ENCODE data around the gene CMBL. TPM values are rescaled to one million over a fixed set of nuclear protein-coding genes. Genes with fewer than 3 reads are reported as not detected.

The CMBL gene
- total RNA-seq, 2 donors from 2014 or later: 11.2 to 20.3 TPM

DNA sequence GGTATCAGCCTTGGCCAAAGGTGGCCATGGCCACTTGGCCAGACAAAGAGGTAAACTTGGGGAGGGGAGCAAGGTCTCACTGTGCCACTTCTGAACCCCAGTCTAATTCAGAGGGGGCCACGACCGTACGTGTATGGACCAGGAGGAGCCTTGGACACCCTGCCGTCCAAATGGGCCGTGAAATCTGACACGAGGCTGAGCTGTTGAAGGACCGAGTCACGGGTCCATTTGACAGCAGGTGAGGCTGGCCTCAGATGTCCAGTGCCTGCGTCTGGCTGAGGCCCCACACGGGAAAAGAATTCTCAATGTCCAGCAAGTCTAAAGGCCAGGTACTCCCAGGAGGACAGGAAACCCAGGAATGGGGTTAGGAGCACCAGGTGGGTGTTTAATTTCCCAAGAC, 17.7 kb downstream of the CMBL start:
- intact Hi-C loops (cut with DNase I): loop anchor here (1.0 to 10.0 kb wide), 4 partner anchors 40 to 337 kb away; partner anchors contain the start of genes CCT5 and MARCHF6
- no peak overlapping the region for H3K27ac ChIP-seq
- H3K9me3 ChIP-seq: no peaks in the 10 kb centered on the region
- TF ChIP-seq POLR2A (IDR thresholded peaks at IDR 0.05): no peak
- TF ChIP-seq POLR2AphosphoS5 (IDR thresholded peaks at IDR 0.05): no peak
- TF ChIP-seq, protein P1, sequence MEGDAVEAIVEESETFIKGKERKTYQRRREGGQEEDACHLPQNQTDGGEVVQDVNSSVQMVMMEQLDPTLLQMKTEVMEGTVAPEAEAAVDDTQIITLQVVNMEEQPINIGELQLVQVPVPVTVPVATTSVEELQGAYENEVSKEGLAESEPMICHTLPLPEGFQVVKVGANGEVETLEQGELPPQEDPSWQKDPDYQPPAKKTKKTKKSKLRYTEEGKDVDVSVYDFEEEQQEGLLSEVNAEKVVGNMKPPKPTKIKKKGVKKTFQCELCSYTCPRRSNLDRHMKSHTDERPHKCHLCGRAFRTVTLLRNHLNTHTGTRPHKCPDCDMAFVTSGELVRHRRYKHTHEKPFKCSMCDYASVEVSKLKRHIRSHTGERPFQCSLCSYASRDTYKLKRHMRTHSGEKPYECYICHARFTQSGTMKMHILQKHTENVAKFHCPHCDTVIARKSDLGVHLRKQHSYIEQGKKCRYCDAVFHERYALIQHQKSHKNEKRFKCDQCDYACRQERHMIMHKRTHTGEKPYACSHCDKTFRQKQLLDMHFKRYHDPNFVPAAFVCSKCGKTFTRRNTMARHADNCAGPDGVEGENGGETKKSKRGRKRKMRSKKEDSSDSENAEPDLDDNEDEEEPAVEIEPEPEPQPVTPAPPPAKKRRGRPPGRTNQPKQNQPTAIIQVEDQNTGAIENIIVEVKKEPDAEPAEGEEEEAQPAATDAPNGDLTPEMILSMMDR (IDR thresholded peaks at IDR 0.05): no peak
- no peaks in the 10 kb centered on the region for H3K27me3 ChIP-seq (replicated peaks; ENCODE audit: insufficient read depth)
- no peak for DNase-seq (ENCODE audit: low spot score)
- no peaks in the 10 kb centered on the region for H3K36me3 ChIP-seq
- no peak overlapping the region for H3K4me3 ChIP-seq
- no peaks in the 10 kb centered on the region for H3K4me1 ChIP-seq (replicated peaks)
- 92% methylated on average over 10 of the region's 10 CpGs for WGBS

DNA sequence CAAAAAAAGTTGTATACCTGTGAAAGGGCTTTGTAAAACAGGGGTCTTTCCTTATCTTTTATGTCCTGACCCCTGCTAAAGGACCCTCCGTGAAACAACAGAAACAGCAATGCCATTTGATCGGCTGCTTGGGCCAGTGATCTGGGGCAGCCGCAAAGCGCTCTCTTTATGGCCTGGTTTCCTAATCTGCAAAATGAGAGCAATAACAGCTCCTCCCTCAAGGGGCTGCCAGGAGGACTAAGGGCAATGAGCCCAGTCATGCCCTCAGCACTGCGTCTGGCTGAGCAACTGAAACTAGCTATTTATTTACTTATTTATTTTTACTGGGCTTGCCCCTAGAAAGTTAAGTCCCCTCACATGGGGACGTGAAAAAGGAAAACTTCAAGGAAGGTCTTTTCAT, 18.3 kb downstream of the CMBL start:
- Histone ChIP-seq H3K27me3 (replicated peaks; ENCODE audit: insufficient read depth) (no peaks in the 10 kb centered on the region), H3K36me3 (no peaks in the 10 kb centered on the region), H3K4me1 (replicated peaks) (no peaks in the 10 kb centered on the region), H3K27ac (no peak overlapping the region), H3K9me3 (no peaks in the 10 kb centered on the region), H3K4me3 (no peak overlapping the region)
- TF ChIP-seq, protein P1 (IDR thresholded peaks at IDR 0.05): peak in 1 of 4 experiments; percentile 20
- TF ChIP-seq POLR2A (IDR thresholded peaks at IDR 0.05) (no peak), POLR2AphosphoS5 (IDR thresholded peaks at IDR 0.05) (peak; percentile 24)
- DNase-seq (ENCODE audit: low spot score): peak; percentile 13
- WGBS: 46% methylated on average over 6 of the region's 6 CpGs
- intact Hi-C loops (cut with DNase I): loop anchor here (1.0 to 10.0 kb wide), 4 partner anchors 39 to 338 kb away; partner anchors contain the start of genes CCT5 and MARCHF6

DNA sequence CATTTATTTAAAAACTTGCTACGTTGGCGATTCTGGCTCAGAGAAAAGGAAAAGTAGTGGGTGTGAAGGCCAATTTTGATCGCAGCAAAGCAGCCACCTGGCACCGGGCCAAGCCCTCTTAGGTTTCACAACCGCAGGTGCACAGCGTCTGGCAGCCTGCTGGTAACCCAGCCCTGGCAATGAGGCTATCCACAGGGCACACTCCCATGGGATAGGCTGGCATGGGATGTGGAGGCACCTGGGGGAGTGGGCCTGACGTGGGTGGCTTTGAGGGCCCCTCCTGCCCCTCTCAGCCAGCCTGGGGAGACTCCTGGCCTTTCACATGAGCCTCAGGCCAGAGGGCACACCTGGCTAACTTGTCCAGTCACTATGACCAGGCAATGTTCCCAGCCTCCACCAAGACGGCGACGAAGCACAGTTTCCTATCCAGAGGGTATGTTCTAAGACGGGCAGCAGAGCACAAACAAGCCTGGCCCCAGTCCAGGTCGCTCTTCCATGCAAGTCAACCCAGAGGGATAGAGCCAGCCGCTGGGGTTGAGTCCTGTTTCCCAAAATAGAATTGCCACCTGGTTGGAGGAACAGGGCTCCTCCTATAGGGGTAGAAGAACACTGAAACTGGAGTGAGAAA, 19.0 kb downstream of the CMBL start:
- no peaks in the 10 kb centered on the region for H3K9me3 ChIP-seq
- H3K36me3 ChIP-seq: no peaks in the 10 kb centered on the region
- peak; percentile 71 for DNase-seq (ENCODE audit: low spot score)
- TF ChIP-seq, protein P1 (IDR thresholded peaks at IDR 0.05): no peak
- TF ChIP-seq POLR2AphosphoS5 (IDR thresholded peaks at IDR 0.05) (peak; percentile 22), POLR2A (IDR thresholded peaks at IDR 0.05) (no peak)
- no peak overlapping the region for H3K27ac ChIP-seq
- H3K4me1 ChIP-seq (replicated peaks): no peaks in the 10 kb centered on the region
- WGBS: 33% methylated on average over 13 of the region's 13 CpGs
- H3K4me3 ChIP-seq: no peak overlapping the region
- intact Hi-C loops (cut with DNase I): loop anchor here (1.0 to 10.0 kb wide), 4 partner anchors 38 to 339 kb away; partner anchors contain the start of genes CCT5 and MARCHF6
- H3K27me3 ChIP-seq (replicated peaks; ENCODE audit: insufficient read depth): no peaks in the 10 kb centered on the region

DNA sequence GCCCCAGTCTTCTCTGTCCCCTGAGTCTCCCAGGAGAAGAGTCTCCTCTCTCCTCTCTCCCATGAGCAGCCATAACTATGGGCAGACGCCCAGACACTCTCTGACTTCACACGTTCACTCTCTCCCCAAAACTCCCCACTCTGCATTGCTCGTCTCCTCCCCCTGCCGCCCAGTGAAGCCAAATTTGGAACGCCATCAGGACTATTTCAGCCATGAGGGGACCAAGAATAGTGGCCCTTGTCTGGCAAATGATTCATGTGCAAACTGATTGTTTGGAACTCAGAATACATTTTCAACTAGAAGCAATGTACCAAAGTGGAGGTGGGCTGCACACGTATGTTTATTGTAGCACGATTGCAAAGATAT, 20.9 kb downstream of the CMBL start:
- DNase-seq (ENCODE audit: low spot score): no peak
- no peaks in the 10 kb centered on the region for H3K27me3 ChIP-seq (replicated peaks; ENCODE audit: insufficient read depth)
- no peak for TF ChIP-seq POLR2AphosphoS5 (IDR thresholded peaks at IDR 0.05)
- TF ChIP-seq POLR2A (IDR thresholded peaks at IDR 0.05): no peak
- TF ChIP-seq, protein P1 (IDR thresholded peaks at IDR 0.05): no peak
- H3K4me3 ChIP-seq: no peak overlapping the region
- no peaks in the 10 kb centered on the region for H3K36me3 ChIP-seq
- H3K27ac ChIP-seq: no peak overlapping the region
- WGBS: 86% methylated on average over 7 of the region's 7 CpGs
- H3K4me1 ChIP-seq (replicated peaks): no peaks in the 10 kb centered on the region
- no peaks in the 10 kb centered on the region for H3K9me3 ChIP-seq
- intact Hi-C loops (cut with DNase I): loop anchor here (5.0 to 10.0 kb wide), 3 partner anchors 48 to 340 kb away; partner anchors contain the start of gene MARCHF6
